IPS-15b (cell line): ENCODE results near the gene TXNRD3.

ENCODE experiments used
- H3K27me3 ChIP-seq: one replicate; pipeline ENCODE4 v1.6.1; 2013; ENCODE audit warnings: low read length; ENCODE audit not compliant: control insufficient read depth, insufficient read depth
- H3K36me3 ChIP-seq: one replicate; pipeline ENCODE4 v1.6.1; 2013; ENCODE audit warnings: low read length; ENCODE audit not compliant: control insufficient read depth, insufficient read depth
- H3K4me1 ChIP-seq: one replicate; pipeline ENCODE4 v1.6.1; 2013; ENCODE audit warnings: mild to moderate bottlenecking, low read length; ENCODE audit not compliant: control insufficient read depth, insufficient read depth
- H3K4me3 ChIP-seq: one replicate; pipeline ENCODE4 v1.5.1; 2013; ENCODE audit warnings: low read depth, low read length
- H3K9ac ChIP-seq: one replicate; pipeline ENCODE4 v1.6.1; 2013; ENCODE audit warnings: low read depth, mild to moderate bottlenecking, low read length
- H3K9me3 ChIP-seq: one replicate; pipeline ENCODE4 v1.6.1; 2013; ENCODE audit warnings: mild to moderate bottlenecking, low read length; ENCODE audit not compliant: control insufficient read depth, insufficient read depth

Gene TXNRD3

GRCh38 chr3:126577261-126577660, 77.7 kb downstream of the TXNRD3 start:
- Histone ChIP-seq H3K4me3 (no peak overlapping the region), H3K9me3 (no peaks in the 10 kb centered on the region), H3K27me3 (no peaks in the 10 kb centered on the region), H3K9ac (no peak overlapping the region), H3K36me3 (no peaks in the 10 kb centered on the region), H3K4me1 (no peaks in the 10 kb centered on the region)

DNA sequence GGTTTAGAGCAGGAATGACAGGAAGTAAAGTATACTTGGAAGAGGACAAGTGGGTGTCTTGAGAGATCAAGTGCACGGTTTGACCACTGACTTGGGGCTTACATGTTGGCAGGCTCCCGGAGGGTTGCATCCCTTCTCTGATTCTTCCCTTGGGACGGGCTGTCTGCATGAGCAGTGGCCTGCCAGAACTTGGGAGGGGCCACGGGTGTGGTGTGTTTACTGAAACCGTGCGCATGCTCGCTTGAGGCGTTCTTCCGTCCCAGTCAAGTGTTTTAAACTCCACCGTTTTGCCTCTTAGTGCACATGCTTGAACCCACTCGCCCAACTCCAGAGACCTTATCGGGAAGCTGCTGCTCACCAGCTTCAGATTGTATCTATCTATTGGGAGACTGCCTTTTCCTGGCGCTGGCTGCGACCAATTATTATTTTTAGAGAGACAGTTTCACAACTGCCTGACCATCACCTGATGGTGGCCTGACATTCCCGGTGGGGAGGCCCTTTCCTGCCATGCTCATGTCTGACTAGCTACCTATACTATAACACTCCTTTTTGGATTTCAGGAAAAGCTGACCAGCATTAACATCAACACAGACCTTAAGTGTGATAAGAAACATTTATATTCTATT, 81.3 kb downstream of the TXNRD3 start:
- H3K36me3 ChIP-seq, result no peaks in the 10 kb centered on the region
- H3K9me3 ChIP-seq, result no peaks in the 10 kb centered on the region
- H3K27me3 ChIP-seq, result no peaks in the 10 kb centered on the region
- no peak overlapping the region for H3K9ac ChIP-seq
- no peaks in the 10 kb centered on the region for H3K4me1 ChIP-seq
- no peak overlapping the region for H3K4me3 ChIP-seq

- Histone ChIP-seq H3K36me3 (no peaks in the 10 kb centered on the region), H3K27me3 (no peaks in the 10 kb centered on the region), H3K9ac (no peak overlapping the region), H3K9me3 (no peaks in the 10 kb centered on the region), H3K4me3 (no peak overlapping the region), H3K4me1 (no peaks in the 10 kb centered on the region)
These were observed 83.8 kb downstream of the TXNRD3 start for GRCh38 chr3:126571078-126571477.

DNA sequence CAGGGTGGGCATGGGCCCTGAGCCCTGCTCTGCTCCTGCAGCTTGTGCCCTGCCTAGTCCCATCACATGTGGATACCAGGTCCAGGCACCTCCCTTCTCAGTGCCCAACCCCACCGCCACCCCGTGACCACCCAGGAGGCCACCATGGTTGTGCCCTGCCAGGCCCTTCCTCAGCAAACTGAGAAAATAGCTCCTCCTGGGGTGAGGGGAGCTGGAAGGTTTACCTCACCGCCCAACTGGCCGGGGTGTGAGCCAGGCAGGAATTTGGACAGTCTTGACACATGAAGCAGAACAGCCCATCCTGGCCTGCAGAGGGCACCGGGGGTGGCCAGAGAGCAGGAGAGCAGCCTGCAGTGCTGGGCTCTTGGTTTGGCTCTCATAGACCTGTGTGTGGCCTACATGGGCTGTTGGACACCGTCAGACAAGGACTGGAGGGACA, 84.8 kb downstream of the TXNRD3 start:
- Histone ChIP-seq H3K36me3 (no peaks in the 10 kb centered on the region), H3K9me3 (no peaks in the 10 kb centered on the region), H3K9ac (no peak overlapping the region), H3K4me3 (no peak overlapping the region), H3K27me3 (no peaks in the 10 kb centered on the region), H3K4me1 (no peaks in the 10 kb centered on the region)

GRCh38 chr3:126569390-126569975, 85.4 kb downstream of the TXNRD3 start:
- Histone ChIP-seq H3K27me3 (no peaks in the 10 kb centered on the region), H3K36me3 (no peaks in the 10 kb centered on the region), H3K4me1 (no peaks in the 10 kb centered on the region), H3K4me3 (no peak overlapping the region), H3K9me3 (no peaks in the 10 kb centered on the region), H3K9ac (no peak overlapping the region)

GRCh38 chr3:126568776-126569342, 86.1 kb downstream of the TXNRD3 start:
- Histone ChIP-seq H3K9me3 (no peaks in the 10 kb centered on the region), H3K9ac (no peak overlapping the region), H3K36me3 (no peaks in the 10 kb centered on the region), H3K27me3 (no peaks in the 10 kb centered on the region), H3K4me1 (no peaks in the 10 kb centered on the region), H3K4me3 (no peak overlapping the region)

GRCh38 chr3:126567696-126568438, 87.1 kb downstream of the TXNRD3 start:
- Histone ChIP-seq H3K27me3 (no peaks in the 10 kb centered on the region), H3K9ac (no peak overlapping the region), H3K4me3 (no peak overlapping the region), H3K36me3 (no peaks in the 10 kb centered on the region), H3K9me3 (no peaks in the 10 kb centered on the region), H3K4me1 (no peaks in the 10 kb centered on the region)

GRCh38 chr3:126562737-126563276, 92.1 kb downstream of the TXNRD3 start:
- no peaks in the 10 kb centered on the region for H3K4me1 ChIP-seq
- no peak overlapping the region for H3K4me3 ChIP-seq
- no peaks in the 10 kb centered on the region for H3K9me3 ChIP-seq
- no peak overlapping the region for H3K9ac ChIP-seq
- no peaks in the 10 kb centered on the region for H3K36me3 ChIP-seq
- H3K27me3 ChIP-seq, result no peaks in the 10 kb centered on the region

DNA sequence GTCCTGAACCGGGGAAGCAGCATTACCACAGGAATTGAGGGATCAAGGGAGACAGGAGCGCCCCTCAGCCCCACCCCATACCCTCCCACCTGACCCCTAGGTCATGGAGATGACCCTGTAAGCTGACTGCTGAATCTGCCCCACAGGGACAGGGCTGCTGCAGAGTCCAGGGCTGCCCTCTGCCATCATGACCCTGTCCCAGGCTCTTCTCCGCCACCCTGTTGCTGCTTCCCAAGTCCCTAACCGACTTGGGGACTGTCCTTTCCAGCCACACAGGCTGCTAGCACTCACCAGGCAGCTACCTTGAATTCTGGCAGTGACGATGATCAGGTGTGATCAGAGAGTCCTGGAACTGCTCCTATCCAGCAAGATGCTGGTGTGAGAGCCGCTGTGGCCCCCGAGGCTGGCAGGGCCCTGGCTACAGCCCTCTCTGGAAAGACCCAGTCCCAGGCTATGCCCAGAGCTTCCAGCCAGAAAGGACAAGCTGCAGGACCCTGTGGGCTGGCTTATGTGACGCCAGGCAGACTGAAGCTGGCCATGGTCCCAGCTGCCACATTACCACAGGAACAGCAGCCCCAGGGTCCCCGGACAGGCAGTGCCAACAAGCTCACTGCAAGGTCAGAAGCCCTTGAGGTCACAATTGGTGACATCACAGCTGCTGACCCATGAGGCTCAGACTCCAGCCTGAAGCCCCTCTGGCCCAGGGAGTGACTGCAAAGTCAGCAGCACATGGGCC, 96.4 kb downstream of the TXNRD3 start, which contains the start of gene C3orf22:
Gene C3orf22 (minus strand): TSS at position 597 of the 736 bp plus-strand sequence. CDS start 5,542 bp downstream, outside the sequence.
- Histone ChIP-seq H3K9ac (no peak within 1 kb of the TSS), H3K9me3 (no peaks in the 10 kb centered on the region), H3K4me1 (no peaks in the 10 kb centered on the region), H3K27me3 (no peaks in the 10 kb centered on the region), H3K4me3 (no peak within 1 kb of the TSS), H3K36me3 (no peaks in the 10 kb centered on the region)

DNA sequence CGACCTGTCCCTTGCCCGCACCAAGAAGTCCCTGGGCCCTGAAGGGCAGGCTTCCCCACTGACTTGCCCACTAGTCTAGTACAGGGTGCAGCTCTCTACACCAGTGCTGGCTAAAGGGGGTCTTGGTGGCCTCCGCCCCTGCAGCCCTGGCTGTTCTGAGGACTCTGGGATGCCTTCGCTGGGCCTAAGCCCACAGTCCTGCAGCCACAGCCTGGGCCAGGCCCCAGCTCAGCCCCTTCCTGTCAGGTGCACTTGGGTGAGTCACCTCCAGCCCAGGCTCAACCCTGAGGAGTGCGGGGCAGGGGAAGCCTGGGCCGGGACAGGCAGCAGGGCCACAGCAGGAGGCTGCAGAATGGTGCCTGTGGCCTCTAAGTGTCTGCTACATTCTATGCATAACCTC, 97.2 kb downstream of the TXNRD3 start:
- H3K9me3 ChIP-seq, result no peaks in the 10 kb centered on the region
- H3K9ac ChIP-seq, result no peak overlapping the region
- H3K36me3 ChIP-seq, result no peaks in the 10 kb centered on the region
- H3K27me3 ChIP-seq, result no peaks in the 10 kb centered on the region
- H3K4me3 ChIP-seq, result no peak overlapping the region
- H3K4me1 ChIP-seq, result no peaks in the 10 kb centered on the region

DNA sequence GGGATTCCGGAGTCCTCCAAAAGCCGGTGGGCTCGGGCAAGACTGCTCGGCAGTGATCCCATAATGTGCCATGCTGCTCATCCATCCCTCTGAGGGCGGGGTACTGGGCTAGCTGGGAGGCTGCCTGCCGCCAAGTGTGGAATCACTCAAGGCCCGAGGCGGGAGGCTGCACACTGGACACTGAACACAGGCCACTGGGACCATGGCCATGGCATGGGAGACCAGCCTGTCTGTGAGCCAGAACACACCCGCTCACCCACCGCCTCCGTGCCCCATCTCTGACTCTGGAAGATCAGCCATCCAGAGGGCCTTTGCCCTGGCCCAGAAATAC, 97.5 kb downstream of the TXNRD3 start:
- no peaks in the 10 kb centered on the region for H3K4me1 ChIP-seq
- no peak overlapping the region for H3K9ac ChIP-seq
- no peak overlapping the region for H3K4me3 ChIP-seq
- no peaks in the 10 kb centered on the region for H3K36me3 ChIP-seq
- no peaks in the 10 kb centered on the region for H3K27me3 ChIP-seq
- H3K9me3 ChIP-seq, result no peaks in the 10 kb centered on the region
